ENCODE data around the gene SLC6A9. TPM values are rescaled to one million over a fixed set of nuclear protein-coding genes. Genes with fewer than 3 reads are reported as not detected.

Gene SLC6A9
- total and polyA plus RNA-seq, 4 donors, result 21.9 to 143 (median 74.6) TPM

GRCh38 chr1:44040418-44040817 is 9.2 kb upstream of the SLC6A9 start:
- no peak for DNase-seq (ENCODE audit: low read depth in 4 of 6, low spot score in 6 of 6)
- Histone ChIP-seq H3K27me3 (ENCODE audit: control insufficient read depth, insufficient read depth, low read length) (no peaks in the 10 kb centered on the region), H3K36me3 (ENCODE audit: control insufficient read depth, insufficient read depth, low read length) (no peaks in the 10 kb centered on the region), H3K9me3 (ENCODE audit: control insufficient read depth, insufficient read depth, low read length) (no peaks in the 10 kb centered on the region), H3K27ac (ENCODE audit: low read depth, low read length) (no peak overlapping the region), H3K4me1 (ENCODE audit: control insufficient read depth, insufficient read depth, low read length) (peaks cover 20% of the 10 kb centered on the region), H3K4me3 (ENCODE audit: low read depth, low read length) (no peak overlapping the region)
- no CpG with 5 or more reads among the region's 2 CpGs for WGBS (ENCODE audit: insufficient coverage)

- H3K4me3 ChIP-seq (ENCODE audit: low read depth, low read length), result no peak overlapping the region
- H3K9me3 ChIP-seq (ENCODE audit: control insufficient read depth, insufficient read depth, low read length), result no peaks in the 10 kb centered on the region
- no CpG with 5 or more reads among the region's 2 CpGs for WGBS (ENCODE audit: insufficient coverage)
- H3K4me1 ChIP-seq (ENCODE audit: control insufficient read depth, insufficient read depth, low read length), result peaks cover 31% of the 10 kb centered on the region
- DNase-seq (ENCODE audit: low read depth in 4 of 6, low spot score in 6 of 6), result no peak
- no peaks in the 10 kb centered on the region for H3K36me3 ChIP-seq (ENCODE audit: control insufficient read depth, insufficient read depth, low read length)
- no peak overlapping the region for H3K27ac ChIP-seq (ENCODE audit: low read depth, low read length)
- no peaks in the 10 kb centered on the region for H3K27me3 ChIP-seq (ENCODE audit: control insufficient read depth, insufficient read depth, low read length)
Measured at GRCh38 chr1:44038876-44039657, 7.8 kb upstream of the SLC6A9 start.

- DNase-seq (ENCODE audit: low read depth in 4 of 6, low spot score in 6 of 6), result peak in 1 of 6 donors; percentile 60
- Histone ChIP-seq H3K27me3 (ENCODE audit: control insufficient read depth, insufficient read depth, low read length) (no peaks in the 10 kb centered on the region), H3K27ac (ENCODE audit: low read depth, low read length) (no peak overlapping the region), H3K4me1 (ENCODE audit: control insufficient read depth, insufficient read depth, low read length) (peaks cover 39% of the 10 kb centered on the region), H3K36me3 (ENCODE audit: control insufficient read depth, insufficient read depth, low read length) (no peaks in the 10 kb centered on the region), H3K4me3 (ENCODE audit: low read depth, low read length) (no peak overlapping the region), H3K9me3 (ENCODE audit: control insufficient read depth, insufficient read depth, low read length) (no peaks in the 10 kb centered on the region)
- 20% methylated on average over 1 of the region's 5 CpGs for WGBS (ENCODE audit: insufficient coverage)
Measured at GRCh38 chr1:44037154-44037553, 5.9 kb upstream of the SLC6A9 start.

GRCh38 chr1:44036409-44037139 is 5.3 kb upstream of the SLC6A9 start:
- H3K36me3 ChIP-seq (ENCODE audit: control insufficient read depth, insufficient read depth, low read length), result no peaks in the 10 kb centered on the region
- H3K9me3 ChIP-seq (ENCODE audit: control insufficient read depth, insufficient read depth, low read length), result no peaks in the 10 kb centered on the region
- no peak overlapping the region for H3K4me3 ChIP-seq (ENCODE audit: low read depth, low read length)
- DNase-seq (ENCODE audit: low read depth in 4 of 6, low spot score in 6 of 6), result peak in 3 of 6 donors; percentile 66 to 92 (median 90)
- H3K27me3 ChIP-seq (ENCODE audit: control insufficient read depth, insufficient read depth, low read length), result no peaks in the 10 kb centered on the region
- peaks cover 45% of the 10 kb centered on the region for H3K4me1 ChIP-seq (ENCODE audit: control insufficient read depth, insufficient read depth, low read length)
- WGBS (ENCODE audit: insufficient coverage), result 0% methylated on average over 2 of the region's 6 CpGs
- peak overlapping the region; percentile 42 for H3K27ac ChIP-seq (ENCODE audit: low read depth, low read length)

- Histone ChIP-seq H3K4me1 (ENCODE audit: control insufficient read depth, insufficient read depth, low read length) (peaks cover 48% of the 10 kb centered on the region), H3K4me3 (ENCODE audit: low read depth, low read length) (no peak overlapping the region), H3K27me3 (ENCODE audit: control insufficient read depth, insufficient read depth, low read length) (no peaks in the 10 kb centered on the region), H3K36me3 (ENCODE audit: control insufficient read depth, insufficient read depth, low read length) (no peaks in the 10 kb centered on the region), H3K27ac (ENCODE audit: low read depth, low read length) (peak overlapping the region; percentile 43), H3K9me3 (ENCODE audit: control insufficient read depth, insufficient read depth, low read length) (no peaks in the 10 kb centered on the region)
- no peak for DNase-seq (ENCODE audit: low read depth in 4 of 6, low spot score in 6 of 6)
- WGBS (ENCODE audit: insufficient coverage), result 65% methylated on average over 7 of the region's 8 CpGs
Measured at GRCh38 chr1:44035726-44036408, 4.6 kb upstream of the SLC6A9 start.

GRCh38 chr1:44034976-44035716 is 3.9 kb upstream of the SLC6A9 start:
- Histone ChIP-seq H3K36me3 (ENCODE audit: control insufficient read depth, insufficient read depth, low read length) (no peaks in the 10 kb centered on the region), H3K27me3 (ENCODE audit: control insufficient read depth, insufficient read depth, low read length) (no peaks in the 10 kb centered on the region), H3K9me3 (ENCODE audit: control insufficient read depth, insufficient read depth, low read length) (no peaks in the 10 kb centered on the region), H3K4me1 (ENCODE audit: control insufficient read depth, insufficient read depth, low read length) (peaks cover 48% of the 10 kb centered on the region), H3K4me3 (ENCODE audit: low read depth, low read length) (no peak overlapping the region), H3K27ac (ENCODE audit: low read depth, low read length) (peak overlapping the region; percentile 43)
- no peak for DNase-seq (ENCODE audit: low read depth in 4 of 6, low spot score in 6 of 6)
- WGBS (ENCODE audit: insufficient coverage), result 79% methylated on average over 7 of the region's 11 CpGs

GRCh38 chr1:44034423-44034822 is 3.2 kb upstream of the SLC6A9 start:
- Histone ChIP-seq H3K27me3 (ENCODE audit: control insufficient read depth, insufficient read depth, low read length) (no peaks in the 10 kb centered on the region), H3K27ac (ENCODE audit: low read depth, low read length) (no peak overlapping the region), H3K4me3 (ENCODE audit: low read depth, low read length) (no peak overlapping the region), H3K9me3 (ENCODE audit: control insufficient read depth, insufficient read depth, low read length) (no peaks in the 10 kb centered on the region), H3K36me3 (ENCODE audit: control insufficient read depth, insufficient read depth, low read length) (no peaks in the 10 kb centered on the region), H3K4me1 (ENCODE audit: control insufficient read depth, insufficient read depth, low read length) (peaks cover 53% of the 10 kb centered on the region)
- WGBS (ENCODE audit: insufficient coverage), result 92% methylated on average over 4 of the region's 4 CpGs
- DNase-seq (ENCODE audit: low read depth in 4 of 6, low spot score in 6 of 6), result no peak

- H3K36me3 ChIP-seq (ENCODE audit: control insufficient read depth, insufficient read depth, low read length), result no peaks in the 10 kb centered on the region
- H3K27me3 ChIP-seq (ENCODE audit: control insufficient read depth, insufficient read depth, low read length), result no peaks in the 10 kb centered on the region
- peaks cover 60% of the 10 kb centered on the region for H3K4me1 ChIP-seq (ENCODE audit: control insufficient read depth, insufficient read depth, low read length)
- H3K27ac ChIP-seq (ENCODE audit: low read depth, low read length), result no peak overlapping the region
- no peaks in the 10 kb centered on the region for H3K9me3 ChIP-seq (ENCODE audit: control insufficient read depth, insufficient read depth, low read length)
- WGBS (ENCODE audit: insufficient coverage), result 60% methylated on average over 8 of the region's 8 CpGs
- no peak overlapping the region for H3K4me3 ChIP-seq (ENCODE audit: low read depth, low read length)
- no peak for DNase-seq (ENCODE audit: low read depth in 4 of 6, low spot score in 6 of 6)
Measured at GRCh38 chr1:44033756-44034155, 2.5 kb upstream of the SLC6A9 start.

GRCh38 chr1:44033041-44033575 is 1.8 kb upstream of the SLC6A9 start:
- no peak overlapping the region for H3K27ac ChIP-seq (ENCODE audit: low read depth, low read length)
- no peak for DNase-seq (ENCODE audit: low read depth in 4 of 6, low spot score in 6 of 6)
- H3K36me3 ChIP-seq (ENCODE audit: control insufficient read depth, insufficient read depth, low read length), result no peaks in the 10 kb centered on the region
- no peaks in the 10 kb centered on the region for H3K9me3 ChIP-seq (ENCODE audit: control insufficient read depth, insufficient read depth, low read length)
- H3K4me3 ChIP-seq (ENCODE audit: low read depth, low read length), result no peak overlapping the region
- peaks cover 63% of the 10 kb centered on the region for H3K4me1 ChIP-seq (ENCODE audit: control insufficient read depth, insufficient read depth, low read length)
- WGBS (ENCODE audit: insufficient coverage), result 94% methylated on average over 2 of the region's 8 CpGs
- H3K27me3 ChIP-seq (ENCODE audit: control insufficient read depth, insufficient read depth, low read length), result no peaks in the 10 kb centered on the region

Data from spinal cord (tissue), 10 donors.